T follicular helper cell (primary cell): ENCODE measurements around the gene CTH.
"Not testable (repeated sequence)": the region's sequence is repeated elsewhere in the genome, so short reads cannot be mapped to it uniquely, and the experiment has no call there.

Source experiments
- DNase-seq: peaks from one replicate; pipeline ENCODE4 v3.0.0-alpha.2; 2020; ENCODE audit warnings: low read depth

Gene CTH

GRCh38 chr1:70409136-70409535, 1.9 kb upstream of the CTH start:
- DNase-seq: no peak

DNA sequence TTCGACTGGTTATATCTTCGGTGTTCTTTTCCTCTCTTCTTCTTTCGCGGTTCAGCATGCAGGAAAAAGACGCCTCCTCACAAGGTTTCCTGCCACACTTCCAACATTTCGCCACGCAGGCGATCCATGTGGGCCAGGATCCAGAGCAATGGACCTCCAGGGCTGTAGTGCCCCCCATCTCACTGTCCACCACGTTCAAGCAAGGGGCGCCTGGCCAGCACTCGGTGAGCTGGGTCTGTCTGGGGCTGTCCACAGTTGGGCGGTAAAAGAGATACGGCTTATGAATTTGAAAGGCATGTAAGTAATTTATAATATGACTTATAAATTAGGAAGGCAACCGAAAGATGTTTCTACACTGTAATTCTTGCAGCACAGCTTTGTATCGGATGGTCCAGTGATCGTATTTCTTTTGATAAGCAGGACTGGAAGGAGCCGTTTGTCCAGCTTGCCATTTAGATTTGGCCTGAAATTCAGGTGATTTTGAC, 334 bp downstream of the CTH start:
- DNase-seq: no peak

DNA sequence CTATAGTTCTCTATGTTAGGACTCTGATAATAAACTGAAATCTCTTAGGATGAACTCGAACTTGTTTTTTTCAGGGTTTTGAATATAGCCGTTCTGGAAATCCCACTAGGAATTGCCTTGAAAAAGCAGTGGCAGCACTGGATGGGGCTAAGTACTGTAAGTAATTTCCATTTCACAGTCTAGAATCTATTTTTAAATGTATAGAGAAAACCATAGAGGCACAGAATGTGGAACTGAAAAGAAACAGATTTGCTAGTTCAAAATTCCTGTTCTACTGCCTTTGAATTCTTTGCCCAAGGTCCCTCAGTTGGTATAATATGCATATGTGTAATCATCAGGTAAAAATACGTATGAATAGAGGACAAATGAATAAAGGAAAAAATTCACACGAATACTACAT, 4.8 kb downstream of the CTH start:
- no peak for DNase-seq

GRCh38 chr1:70418973-70419734, 8.1 kb downstream of the CTH start:
- DNase-seq: not testable (repeated sequence)

DNA sequence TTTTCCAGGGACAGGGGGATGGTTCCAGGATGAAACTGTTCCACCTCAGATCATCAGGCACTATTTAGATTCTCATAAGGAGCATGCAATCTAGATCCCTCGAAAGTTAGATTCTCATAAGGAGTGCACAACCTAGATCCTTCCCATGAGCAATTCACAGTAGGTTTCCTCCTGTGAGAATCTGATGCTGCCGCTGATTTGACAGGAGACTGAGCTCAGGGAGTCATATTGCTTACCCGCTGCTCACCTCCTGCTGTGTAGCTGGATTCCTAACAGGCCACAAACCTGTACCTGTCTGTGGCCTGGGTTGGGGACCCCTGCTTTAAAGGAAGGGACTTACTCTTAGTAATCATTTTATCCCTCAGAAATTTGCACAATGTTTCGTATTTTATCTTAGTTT, 9.3 kb downstream of the CTH start:
- no peak for DNase-seq

DNA sequence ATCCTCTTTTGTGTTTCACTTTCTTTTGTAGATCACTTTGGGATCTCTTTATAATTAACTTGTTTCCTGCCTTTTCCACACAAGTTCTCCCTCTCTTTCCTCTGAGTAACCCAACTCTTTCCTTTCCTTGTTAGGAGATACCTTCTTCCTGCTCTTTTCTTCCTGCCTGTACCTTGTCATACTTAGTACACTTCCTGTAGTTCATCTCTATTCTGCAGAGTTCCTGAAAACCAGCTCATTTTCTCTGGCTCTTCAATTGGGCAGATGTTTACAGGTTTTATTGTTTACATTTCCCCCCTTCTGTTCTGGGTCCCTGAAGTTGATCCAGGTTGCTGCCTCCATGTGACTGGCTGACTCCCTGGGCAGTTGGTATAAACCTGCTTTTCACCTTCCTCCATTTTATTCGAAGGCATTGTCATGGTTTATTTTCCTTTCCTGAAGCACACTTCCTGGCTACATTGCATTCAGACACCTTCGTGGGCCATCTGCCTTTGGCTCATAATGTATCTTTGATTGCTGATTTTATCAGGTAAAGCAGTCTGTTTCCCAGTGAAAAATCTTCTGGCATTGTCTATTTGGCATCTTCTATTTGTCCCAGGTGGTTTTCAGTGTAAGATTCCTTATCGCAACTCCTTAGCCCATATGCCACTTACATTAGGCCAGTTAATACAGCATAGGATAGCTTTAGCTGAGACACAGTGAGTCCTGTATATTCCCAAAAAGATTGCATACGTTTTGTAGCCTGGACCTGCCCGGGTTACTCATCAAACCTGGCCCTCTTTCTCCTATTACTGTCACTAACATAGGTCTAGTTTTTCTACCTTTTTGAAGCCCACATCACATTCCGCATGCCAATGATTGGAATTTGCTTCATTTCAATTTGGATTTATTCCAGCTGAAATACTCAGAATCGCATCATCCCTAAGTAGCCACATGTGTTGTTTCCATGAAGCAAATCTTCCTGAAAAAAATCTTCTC, 15.4 kb downstream of the CTH start:
- DNase-seq: no peak

DNA sequence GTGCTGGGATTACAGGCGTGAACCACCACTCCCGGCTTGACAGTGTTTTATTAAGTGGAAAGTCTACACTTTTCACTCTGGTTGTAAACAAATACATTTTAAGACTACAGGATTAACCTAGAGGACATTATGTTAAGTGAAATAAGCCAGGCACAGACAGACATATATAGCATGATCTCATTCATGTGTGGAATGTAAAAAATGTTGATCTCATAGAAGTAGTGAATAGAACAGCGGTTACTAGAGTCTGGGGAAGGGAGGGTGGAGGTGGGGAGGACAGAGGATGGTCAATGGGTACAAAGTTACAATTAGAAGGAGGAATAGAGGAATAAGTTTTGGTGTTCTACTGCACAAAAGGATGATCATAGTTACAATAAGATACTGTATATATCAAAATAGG, 16.9 kb downstream of the CTH start:
- DNase-seq: no peak

GRCh38 chr1:70429219-70429618, 18.2 kb downstream of the CTH start:
- no peak for DNase-seq

- no peak for DNase-seq
Observed at GRCh38 chr1:70429757-70430156, 18.7 kb downstream of the CTH start.

DNA sequence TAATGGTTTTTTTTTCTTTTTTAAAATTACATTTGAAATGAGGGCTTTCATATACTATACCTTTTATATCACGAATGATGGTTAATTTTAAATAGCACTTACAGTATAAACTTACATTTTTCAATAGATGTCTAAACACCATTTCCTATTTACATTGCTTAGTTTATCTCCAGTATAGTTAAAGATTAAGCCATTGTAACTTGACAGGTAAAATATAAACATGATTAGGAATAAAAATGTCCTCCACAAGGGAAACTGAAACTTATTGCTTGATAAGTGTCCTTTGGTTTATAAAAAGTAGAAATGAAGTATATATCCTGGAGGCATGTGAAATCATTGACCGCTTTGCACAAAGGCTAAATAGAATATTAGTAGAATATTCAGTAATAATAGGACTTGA, 20.2 kb downstream of the CTH start:
- no peak for DNase-seq

- no peak for DNase-seq
Observed at GRCh38 chr1:70431874-70432273, 20.8 kb downstream of the CTH start.

DNA sequence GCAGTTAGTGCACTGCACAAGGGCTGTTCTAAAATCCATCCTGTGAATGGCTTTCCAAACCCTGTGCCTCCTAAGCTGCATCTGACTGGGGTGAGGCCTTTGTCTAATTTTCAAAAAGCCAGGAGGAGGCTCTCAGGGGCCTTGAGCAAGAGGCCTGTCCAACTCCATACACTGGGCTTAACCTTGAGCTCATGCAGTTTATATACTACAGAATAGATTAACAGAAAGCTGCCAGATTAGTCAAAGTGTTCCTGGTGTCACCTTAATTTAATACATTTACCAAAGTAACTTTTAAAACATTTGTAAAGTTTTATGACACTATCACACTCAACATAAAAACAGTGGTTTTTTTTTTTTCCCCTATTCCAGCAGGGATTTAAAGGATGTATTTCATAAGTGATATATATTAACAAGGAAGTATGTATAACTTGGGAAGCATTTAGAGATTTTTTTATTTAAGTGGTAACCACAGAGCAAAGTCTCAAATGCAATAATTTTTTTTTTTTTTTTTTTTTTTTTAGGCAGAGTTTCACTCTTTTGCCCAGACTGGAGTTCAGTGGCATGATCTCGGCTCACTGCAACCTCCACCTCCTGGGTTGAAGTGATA, 23.3 kb downstream of the CTH start:
- DNase-seq: no peak

DNA sequence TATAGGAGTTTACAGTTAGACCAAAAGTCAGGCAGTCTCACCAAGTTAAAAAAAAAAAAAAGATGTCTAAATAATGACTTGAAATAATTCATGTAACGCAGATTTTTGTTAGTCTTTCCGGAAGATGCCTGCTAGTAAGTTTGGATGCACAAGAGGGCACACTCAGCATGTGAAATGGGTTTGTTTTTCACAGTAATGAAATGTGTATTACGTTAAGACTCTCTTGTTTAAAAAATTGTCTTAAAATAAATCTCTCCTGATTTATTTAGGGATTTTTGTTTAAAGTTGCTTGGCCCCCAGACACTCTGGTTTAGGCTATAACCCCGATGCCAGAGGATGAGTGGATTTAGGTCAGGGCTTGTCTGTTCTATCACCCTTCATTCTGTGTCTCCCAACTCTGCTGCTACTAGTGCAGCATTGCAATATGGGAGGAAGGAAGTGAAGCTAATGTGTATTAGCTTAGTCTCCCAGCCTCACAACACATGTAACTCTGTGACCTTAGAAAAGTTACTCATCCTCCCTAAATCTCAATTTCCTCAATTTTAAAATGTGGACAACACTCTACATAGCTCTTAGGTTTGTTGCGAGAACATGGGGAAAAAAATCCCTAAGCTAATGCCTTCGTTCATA, 25.7 kb downstream of the CTH start:
- DNase-seq: no peak

- no peak for DNase-seq
Observed at GRCh38 chr1:70438529-70438928, 27.5 kb downstream of the CTH start.

- no peak for DNase-seq
Observed at GRCh38 chr1:70440642-70441391, 29.7 kb downstream of the CTH start.

GRCh38 chr1:70441392-70442035, 30.4 kb downstream of the CTH start:
- DNase-seq: no peak

- no peak for DNase-seq
Observed at GRCh38 chr1:70442490-70442889, 31.4 kb downstream of the CTH start.

- DNase-seq: no peak
Observed at GRCh38 chr1:70443739-70444138, 32.7 kb downstream of the CTH start.

DNA sequence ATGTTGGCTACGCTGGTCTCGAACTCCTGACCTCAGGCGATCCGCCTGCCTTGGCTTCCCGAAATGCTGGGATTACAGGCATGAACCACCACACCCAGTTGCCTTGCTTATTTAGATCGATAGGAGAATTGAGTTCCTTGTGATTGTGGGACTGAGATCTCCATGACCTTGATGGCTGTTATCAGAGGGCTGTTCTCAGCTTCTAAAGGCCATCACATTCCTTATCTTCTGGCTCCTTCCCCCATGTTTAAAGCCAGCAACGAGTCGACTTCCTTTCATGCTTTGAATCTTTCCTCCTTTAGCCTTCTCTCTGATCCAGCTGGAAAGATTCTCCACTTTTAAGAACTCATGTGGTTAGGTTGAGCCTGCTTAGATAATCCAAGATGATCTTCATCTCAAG, 38.0 kb downstream of the CTH start:
- no peak for DNase-seq

DNA sequence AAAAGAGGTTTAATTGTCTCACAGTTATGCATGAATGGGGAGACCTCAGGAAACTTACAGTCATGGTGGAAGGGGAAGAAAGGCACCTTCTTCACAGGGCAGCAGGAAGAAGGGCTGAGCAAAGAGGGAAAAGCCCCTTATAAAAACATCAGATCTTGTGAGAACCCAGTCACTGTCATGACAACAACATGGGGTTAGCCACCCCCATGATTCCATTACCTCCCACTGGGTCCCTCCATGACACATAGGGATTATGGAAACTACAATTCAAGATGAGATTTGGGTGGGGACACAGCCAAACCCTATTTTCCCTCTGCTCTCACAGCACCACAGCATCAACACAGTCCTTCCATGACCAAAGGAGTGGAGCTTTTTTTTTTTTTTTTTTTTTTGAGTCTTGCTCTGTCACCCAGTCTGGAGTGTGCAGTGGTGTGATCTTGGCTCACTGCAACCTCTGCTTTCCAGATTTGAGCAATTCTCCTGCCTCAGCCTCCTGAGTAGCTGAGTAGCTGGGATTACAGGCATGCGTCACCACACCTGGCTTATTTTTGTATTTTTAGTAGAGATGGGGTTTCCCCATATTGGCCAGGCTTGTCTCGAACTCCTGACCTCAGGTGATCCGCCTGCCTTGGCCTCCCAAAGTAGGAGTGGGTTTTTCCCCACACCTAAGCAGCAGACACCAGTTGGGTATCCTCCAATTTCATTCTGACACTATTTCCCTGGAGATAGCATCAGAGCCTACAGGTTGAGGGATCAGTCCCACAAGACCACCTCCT, 41.3 kb downstream of the CTH start:
- not testable (repeated sequence) for DNase-seq
